ENCODE data around the gene ECSCR.
"Not testable (repeated sequence)": the region's sequence is repeated elsewhere in the genome, so short reads cannot be mapped to it uniquely, and the experiment has no call there.

The ECSCR gene

DNA sequence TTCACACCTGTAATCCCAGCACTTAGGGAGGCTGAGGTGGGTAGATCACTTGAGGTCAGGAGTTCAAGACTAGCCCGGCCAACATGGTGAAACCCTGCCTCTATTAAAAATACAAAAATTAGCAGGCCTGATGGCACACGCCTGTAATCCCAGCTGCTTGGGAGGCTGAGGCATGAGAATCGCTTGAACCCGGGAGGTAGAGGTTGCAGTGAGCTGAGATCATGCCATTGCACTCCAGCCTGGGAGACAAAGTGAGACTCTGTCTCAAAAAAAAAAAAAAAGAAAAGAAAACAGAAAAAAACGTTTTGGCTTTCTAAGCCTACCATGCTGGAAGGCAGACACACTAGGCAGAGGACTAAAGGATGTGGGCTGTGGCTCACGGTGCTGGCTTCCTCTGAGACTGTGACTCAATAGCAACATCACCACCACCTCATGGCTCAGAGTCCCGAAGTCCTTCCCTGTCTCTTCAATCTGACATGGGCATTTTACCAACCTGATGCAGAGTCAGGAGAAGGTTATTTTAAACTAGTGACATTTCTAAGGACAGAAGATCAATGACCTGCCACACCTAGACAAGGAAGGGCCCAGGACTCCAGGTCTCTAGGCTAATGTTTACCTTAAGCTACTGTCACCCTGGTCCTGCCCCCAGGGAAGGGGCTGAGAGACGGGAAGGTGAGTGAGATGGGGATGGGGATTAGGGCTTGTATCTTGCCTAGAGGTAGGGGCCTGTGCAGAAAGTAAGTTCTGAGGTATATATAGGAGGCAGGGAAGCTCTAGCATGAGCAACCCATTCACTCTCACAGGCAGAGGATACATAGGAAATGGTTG, 3.7 kb downstream of the ECSCR start:
- Mint-ChIP-seq H3K27me3 (no peaks in the 10 kb centered on the region), H3K9me3 (peaks cover 0 to 2% of the 10 kb centered on the region in 2 donors), H3K27ac (peak overlapping the region; percentile 91 to 95), H3K4me1 (peaks cover 79% of the 10 kb centered on the region), H3K4me3 (peak overlapping the region; percentile 77 to 79)
- peak; percentile 66 to 84 for DNase-seq
- ATAC-seq: peak; percentile 94

DNA sequence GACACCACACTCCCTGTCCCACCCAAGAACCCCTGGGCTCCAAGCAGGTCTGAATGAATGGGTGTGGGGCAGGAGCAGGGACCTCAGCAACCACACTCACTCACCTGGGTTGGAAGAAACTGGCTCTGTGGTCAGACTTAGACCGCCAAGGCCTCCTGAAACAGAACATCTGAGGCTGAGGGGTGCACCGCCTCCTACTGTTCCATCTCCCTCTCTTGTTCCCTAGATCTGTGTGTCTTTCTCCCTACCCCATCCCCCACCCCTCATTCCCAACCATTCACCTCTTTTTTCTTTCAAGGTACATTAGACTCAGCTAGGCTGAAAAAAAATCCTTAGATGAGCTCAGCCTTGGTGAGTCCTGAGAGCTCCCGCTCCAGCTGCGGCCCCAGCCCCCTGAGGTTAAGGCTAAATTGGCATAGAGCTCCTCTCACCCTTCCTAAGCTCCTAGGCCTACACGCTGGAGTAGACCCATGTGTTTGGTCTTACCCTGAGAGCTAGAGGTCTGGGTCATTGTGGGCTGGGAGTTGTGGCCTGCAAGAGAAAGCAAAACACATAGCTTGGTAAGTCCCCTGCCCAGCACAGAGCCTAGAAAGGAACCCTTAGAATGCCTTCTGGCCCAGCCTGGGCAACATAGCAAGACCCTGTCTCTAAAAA, 4.8 kb downstream of the ECSCR start:
- peaks cover 82% of the 10 kb centered on the region for H3K4me1 Mint-ChIP-seq
- DNase-seq: peak in 1 of 2 donors; percentile 65
- H3K27ac Mint-ChIP-seq: no peak overlapping the region
- peaks cover 0 to 5% of the 10 kb centered on the region in 2 donors for H3K9me3 Mint-ChIP-seq
- peak overlapping the region; percentile 39 to 41 for H3K4me3 Mint-ChIP-seq
- ATAC-seq: peak; percentile 47
- H3K27me3 Mint-ChIP-seq: no peaks in the 10 kb centered on the region

- no peak for DNase-seq
- H3K27ac Mint-ChIP-seq: no peak overlapping the region
- peaks cover 82% of the 10 kb centered on the region for H3K4me1 Mint-ChIP-seq
- H3K9me3 Mint-ChIP-seq: peaks cover 0 to 5% of the 10 kb centered on the region in 2 donors
- no peak for ATAC-seq
- peak overlapping the region in 1 of 2 donors; percentile 39 for H3K4me3 Mint-ChIP-seq
- H3K27me3 Mint-ChIP-seq: no peaks in the 10 kb centered on the region
Measured at GRCh38 chr5:139457241-139457640, 5.3 kb downstream of the ECSCR start.

GRCh38 chr5:139456776-139457175, 5.8 kb downstream of the ECSCR start:
- H3K27ac Mint-ChIP-seq: peak overlapping the region in 1 of 2 donors; percentile 3
- peaks cover 0 to 5% of the 10 kb centered on the region in 2 donors for H3K9me3 Mint-ChIP-seq
- DNase-seq: no peak
- no peaks in the 10 kb centered on the region for H3K27me3 Mint-ChIP-seq
- no peak overlapping the region for H3K4me3 Mint-ChIP-seq
- peaks cover 79% of the 10 kb centered on the region for H3K4me1 Mint-ChIP-seq
- ATAC-seq: no peak

GRCh38 chr5:139454568-139455290, 7.8 kb downstream of the ECSCR start:
- no peak overlapping the region for H3K4me3 Mint-ChIP-seq
- H3K27me3 Mint-ChIP-seq: no peaks in the 10 kb centered on the region
- DNase-seq (no peak), ATAC-seq (no peak)
- H3K27ac Mint-ChIP-seq: no peak overlapping the region
- H3K9me3 Mint-ChIP-seq: peaks cover 0 to 5% of the 10 kb centered on the region in 2 donors
- peaks cover 60% of the 10 kb centered on the region for H3K4me1 Mint-ChIP-seq

- peaks cover 55% of the 10 kb centered on the region for H3K4me1 Mint-ChIP-seq
- DNase-seq: no peak
- peaks cover 0 to 5% of the 10 kb centered on the region in 2 donors for H3K9me3 Mint-ChIP-seq
- peak; percentile 3 for ATAC-seq
- H3K4me3 Mint-ChIP-seq: no peak overlapping the region
- H3K27me3 Mint-ChIP-seq: no peaks in the 10 kb centered on the region
- H3K27ac Mint-ChIP-seq: peak overlapping the region; percentile 29 to 60
Measured at GRCh38 chr5:139453683-139454567, 8.6 kb downstream of the ECSCR start.

DNA sequence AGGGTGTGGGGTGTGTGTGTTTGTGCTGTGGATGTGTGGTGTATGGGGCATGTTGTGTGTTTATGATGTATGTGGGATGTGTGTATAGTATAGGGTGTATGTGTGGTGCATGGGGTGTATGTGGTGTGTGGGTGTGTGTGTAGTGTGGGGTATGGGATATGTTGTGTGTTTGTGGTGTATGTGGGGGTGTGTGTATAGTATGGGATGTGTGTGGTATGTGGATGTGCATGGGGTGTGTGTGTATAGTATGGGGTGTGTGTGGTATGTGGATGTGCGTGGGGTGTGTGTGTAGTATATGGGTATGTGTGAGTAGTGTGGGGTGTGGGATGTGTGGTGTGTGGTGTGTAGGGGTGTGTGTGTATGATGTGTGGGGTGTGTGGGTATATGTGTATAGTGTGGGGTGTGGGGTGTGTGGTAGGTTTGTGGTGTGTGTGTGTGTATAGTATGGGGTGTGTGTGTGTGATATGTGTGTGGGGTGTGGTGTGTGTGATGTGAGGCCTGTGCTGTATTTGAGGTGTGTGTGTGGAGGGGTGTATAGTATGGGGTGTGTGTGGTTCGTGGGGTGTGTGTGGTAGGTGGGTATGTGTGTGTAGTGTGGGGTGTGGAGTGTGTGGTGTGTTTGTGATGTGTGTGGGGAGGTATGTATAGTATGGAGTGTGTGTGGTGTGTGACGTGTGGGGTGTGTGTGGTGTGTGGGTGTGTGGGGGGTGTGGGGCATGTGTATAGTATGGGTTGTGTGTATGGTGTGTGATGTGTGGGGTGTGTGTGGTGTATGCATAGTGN, 10.5 kb downstream of the ECSCR start:
- ATAC-seq: peak; percentile 26
- no peak overlapping the region for H3K4me3 Mint-ChIP-seq
- H3K27ac Mint-ChIP-seq: no peak overlapping the region
- peaks cover 55% of the 10 kb centered on the region for H3K4me1 Mint-ChIP-seq
- H3K27me3 Mint-ChIP-seq: no peaks in the 10 kb centered on the region
- peaks cover 8 to 10% of the 10 kb centered on the region in 2 donors for H3K9me3 Mint-ChIP-seq
- DNase-seq: no peak

GRCh38 chr5:139451176-139451575, 11.4 kb downstream of the ECSCR start:
- ATAC-seq (no peak), DNase-seq (no peak)
- Mint-ChIP-seq H3K4me1 (peaks cover 55% of the 10 kb centered on the region), H3K27ac (no peak overlapping the region), H3K27me3 (no peaks in the 10 kb centered on the region), H3K9me3 (peaks cover 13 to 17% of the 10 kb centered on the region in 2 donors), H3K4me3 (no peak overlapping the region)

- H3K27ac Mint-ChIP-seq: peak overlapping the region; percentile 42 to 94
- peaks cover 57% of the 10 kb centered on the region for H3K4me1 Mint-ChIP-seq
- peak overlapping the region; percentile 27 to 59 for H3K4me3 Mint-ChIP-seq
- no peaks in the 10 kb centered on the region for H3K27me3 Mint-ChIP-seq
- ATAC-seq: peak; percentile 79
- DNase-seq: peak in 1 of 2 donors; percentile 54
- peaks cover 8 to 17% of the 10 kb centered on the region in 2 donors for H3K9me3 Mint-ChIP-seq
Measured at GRCh38 chr5:139446956-139447779, 15.4 kb downstream of the ECSCR start.

DNA sequence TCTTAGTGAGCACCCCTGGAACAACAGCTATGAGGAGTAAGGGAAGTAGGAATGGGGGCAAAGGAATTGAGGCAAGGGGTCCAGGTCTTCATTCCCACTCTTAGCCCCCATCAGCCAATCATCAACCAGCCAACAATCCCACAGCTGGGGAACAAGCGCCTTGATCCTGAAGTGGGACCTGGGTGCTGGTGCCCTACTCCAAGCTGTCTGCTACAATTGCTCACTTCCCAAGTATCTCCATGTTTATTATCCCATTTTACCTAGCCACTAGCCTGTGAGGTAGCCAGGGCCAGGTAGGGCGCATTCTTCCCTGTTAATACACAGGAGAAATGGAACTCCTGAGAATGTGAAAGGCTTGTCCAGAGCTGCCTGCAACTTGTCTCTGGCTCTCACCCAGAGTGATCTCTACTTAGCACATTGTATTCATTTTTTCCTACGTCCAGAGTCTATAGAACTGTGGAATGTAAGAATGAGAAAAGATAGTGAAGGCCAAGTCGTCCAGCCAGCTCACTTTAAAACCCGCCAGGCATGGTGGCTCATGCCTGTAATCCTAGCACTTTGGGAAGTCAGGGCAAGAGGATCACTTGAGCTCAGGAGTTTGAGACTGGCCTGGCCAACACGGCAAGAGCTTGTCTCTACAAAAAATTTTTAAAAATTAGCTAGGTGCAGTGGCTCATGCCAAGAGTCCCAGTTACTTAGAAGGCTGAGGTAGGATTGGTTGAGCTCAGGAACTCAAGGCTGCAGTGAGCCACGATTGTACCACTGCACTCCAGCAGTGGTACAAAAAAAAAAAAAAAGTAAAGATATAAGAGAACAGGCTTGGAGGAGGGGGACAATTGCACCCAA, 17.0 kb downstream of the ECSCR start:
- DNase-seq: no peak
- ATAC-seq: no peak
- Mint-ChIP-seq H3K9me3 (peaks cover 8 to 17% of the 10 kb centered on the region in 2 donors), H3K4me1 (peaks cover 69% of the 10 kb centered on the region), H3K27ac (no peak overlapping the region), H3K27me3 (no peaks in the 10 kb centered on the region), H3K4me3 (no peak overlapping the region)

DNA sequence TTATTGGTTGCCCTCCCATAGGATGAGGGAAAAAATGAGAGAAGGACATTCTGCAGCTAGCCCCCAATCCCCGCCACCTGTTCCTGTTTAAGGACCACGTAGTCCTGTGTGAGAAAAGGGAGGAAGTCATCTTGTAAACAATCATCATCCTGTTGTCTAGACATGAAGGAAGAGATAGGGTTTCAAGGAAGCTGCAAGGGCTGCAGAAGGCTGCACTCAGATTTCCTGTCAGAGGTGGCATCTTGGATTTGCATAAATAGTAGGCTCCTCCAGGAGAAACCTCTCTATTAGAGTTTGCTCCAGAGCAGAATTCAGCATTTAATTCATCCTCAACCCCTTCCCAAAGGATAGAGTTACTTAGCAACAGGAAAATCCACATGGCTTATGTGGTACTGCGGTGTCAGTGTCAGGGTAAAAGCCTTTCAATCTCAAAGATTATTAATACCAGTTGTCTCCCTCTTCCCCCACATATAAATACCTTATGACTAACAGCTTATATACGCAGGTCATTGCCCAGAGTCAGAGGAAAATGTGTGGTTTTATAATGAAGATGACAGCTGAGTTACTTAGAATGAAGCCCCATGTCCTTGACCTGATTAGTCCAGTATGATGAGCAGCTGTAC, 18.6 kb downstream of the ECSCR start:
- no peak for DNase-seq
- peaks cover 8 to 17% of the 10 kb centered on the region in 2 donors for H3K9me3 Mint-ChIP-seq

GRCh38 chr5:139440416-139440815, 22.1 kb downstream of the ECSCR start:
- not testable (repeated sequence) for H3K27ac Mint-ChIP-seq

More for the DNA sequence above, 18.6 kb downstream of the ECSCR start:
- ATAC-seq: peak; percentile 13
- H3K27me3 Mint-ChIP-seq: no peaks in the 10 kb centered on the region
- peak overlapping the region in 1 of 2 donors; percentile 64 for H3K27ac Mint-ChIP-seq
- no peak overlapping the region for H3K4me3 Mint-ChIP-seq
- H3K4me1 Mint-ChIP-seq: peaks cover 78% of the 10 kb centered on the region

More at GRCh38 chr5:139440416-139440815, 22.1 kb downstream of the ECSCR start:
- peaks cover 63% of the 10 kb centered on the region for H3K4me1 Mint-ChIP-seq
- not testable (repeated sequence) for ATAC-seq, H3K9me3 Mint-ChIP-seq, DNase-seq, H3K27me3 Mint-ChIP-seq
- peak overlapping the region in 1 of 2 donors; percentile 100 for H3K4me3 Mint-ChIP-seq

All from stimulated activated naive CD8-positive, alpha-beta T cell treated with anti-CD3 and anti-CD28 coated beads, Interleukin-15, amount 100 ng/mL, for 72 hours (primary cell).